Gastrocnemius medialis (tissue), 4 donors: ENCODE measurements around the gene DENND1A.
A peak's percentile ranks its signal among the peaks of the same experiment; 100 is the strongest.

ENCODE experiments used
- POLR2A ChIP-seq, 2 donors: fragments of 450-650 bp; IDR thresholded peaks; one replicate each; pipeline ENCODE4 v1.6.1; 2017; ENCODE audit warnings: antibody characterized with exemption in 2 of 2, mild to moderate bottlenecking in 2 of 2, moderate library complexity in 2 of 2
- TF ChIP-seq, protein P1 (sequence below), 5 experiments: fragments of 450-650 bp in 3 of 5; fragments of 200-600 bp in 2 of 5; sonication (generic) in 2 of 5; IDR thresholded peaks in 4 of 5; conservative IDR thresholded peaks in 1 of 5; 1 replicate in 4 of 5; 2 replicates in 1 of 5; pipeline ENCODE4 v1.5.1; 2016 to 2019; ENCODE audit warnings: antibody characterized with exemption in 5 of 5, mild to moderate bottlenecking in 3 of 5, moderate library complexity in 3 of 5

- TF ChIP-seq, protein P1, sequence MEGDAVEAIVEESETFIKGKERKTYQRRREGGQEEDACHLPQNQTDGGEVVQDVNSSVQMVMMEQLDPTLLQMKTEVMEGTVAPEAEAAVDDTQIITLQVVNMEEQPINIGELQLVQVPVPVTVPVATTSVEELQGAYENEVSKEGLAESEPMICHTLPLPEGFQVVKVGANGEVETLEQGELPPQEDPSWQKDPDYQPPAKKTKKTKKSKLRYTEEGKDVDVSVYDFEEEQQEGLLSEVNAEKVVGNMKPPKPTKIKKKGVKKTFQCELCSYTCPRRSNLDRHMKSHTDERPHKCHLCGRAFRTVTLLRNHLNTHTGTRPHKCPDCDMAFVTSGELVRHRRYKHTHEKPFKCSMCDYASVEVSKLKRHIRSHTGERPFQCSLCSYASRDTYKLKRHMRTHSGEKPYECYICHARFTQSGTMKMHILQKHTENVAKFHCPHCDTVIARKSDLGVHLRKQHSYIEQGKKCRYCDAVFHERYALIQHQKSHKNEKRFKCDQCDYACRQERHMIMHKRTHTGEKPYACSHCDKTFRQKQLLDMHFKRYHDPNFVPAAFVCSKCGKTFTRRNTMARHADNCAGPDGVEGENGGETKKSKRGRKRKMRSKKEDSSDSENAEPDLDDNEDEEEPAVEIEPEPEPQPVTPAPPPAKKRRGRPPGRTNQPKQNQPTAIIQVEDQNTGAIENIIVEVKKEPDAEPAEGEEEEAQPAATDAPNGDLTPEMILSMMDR (IDR thresholded peaks at IDR 0.05 in 4 of 5, conservative IDR thresholded peaks at IDR 0.05 in 1 of 5) = peak in 1 of 5 experiments; percentile 18
- TF ChIP-seq POLR2A (IDR thresholded peaks at IDR 0.05) = no peak
These were observed 530.0 kb downstream of the DENND1A start for GRCh38 chr9:123399803-123400378.
